Ovary (tissue), 3 donors: ENCODE results near the gene PABPC1L2B.
"Not testable (repeated sequence)": the region's sequence is repeated elsewhere in the genome, so short reads cannot be mapped to it uniquely, and the experiment has no call there.

ENCODE experiments used
- CTCF ChIP-seq, 3 donors: fragments of 450-650 bp in 2 of 3; fragments of 200-600 bp in 1 of 3; IDR thresholded peaks; one replicate each; pipeline versions ENCODE4 v1.5.1 to v1.8.0; 2016 to 2022; ENCODE audit warnings: antibody characterized with exemption in 3 of 3, mild to moderate bottlenecking in 1 of 3
- POLR2A ChIP-seq: fragments of 450-650 bp; IDR thresholded peaks from one replicate; pipeline ENCODE4 v1.6.1; 2017; ENCODE audit warnings: antibody characterized with exemption, mild to moderate bottlenecking, moderate library complexity
- donor health status: DM: no; HTN: no; CAD: no.

- TF ChIP-seq POLR2A; CTCF (IDR thresholded peaks at IDR 0.05): not testable (repeated sequence)
Measured at GRCh38 chrX:72959971-72960370, 42.8 kb upstream of the PABPC1L2B start.
